ENCODE measurements around the gene NGB. TPM values are rescaled to one million over a fixed set of nuclear protein-coding genes. Genes with fewer than 3 reads are reported as not detected.

Gene NGB
- total and polyA plus RNA-seq, 2 donors (not counting 3 experiments of a cell fraction or from before 2014, with no cell fraction given), result not detected

DNA sequence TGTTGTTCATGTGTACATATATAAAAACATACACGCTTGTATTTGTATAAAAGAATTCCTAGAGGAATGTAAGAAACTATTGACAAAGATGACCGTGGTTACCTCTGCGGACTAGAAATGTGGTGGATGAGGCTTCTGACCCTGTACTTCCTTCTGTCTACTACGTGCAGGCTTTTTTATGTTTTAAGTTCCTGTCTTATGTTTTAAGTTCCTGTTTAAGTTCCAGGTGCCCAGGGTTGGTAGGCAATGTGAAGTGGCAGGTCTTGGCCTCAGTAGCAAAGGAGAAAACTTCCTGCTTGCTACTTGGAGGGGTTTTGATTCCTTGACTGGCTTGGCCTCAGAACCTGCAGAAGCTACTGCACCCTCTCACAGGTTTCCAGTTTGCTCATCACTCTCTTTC, 38.1 kb upstream of the NGB start:
- intact Hi-C loops (cut with micrococcal nuclease), result no loop called here
- H3K79me2 ChIP-seq (ENCODE audit: control insufficient read depth, insufficient read depth, low read length), result no peaks in the 10 kb centered on the region
- H3K4me1 ChIP-seq (ENCODE audit: control insufficient read depth, extremely low read depth, insufficient read depth, low read length), result peaks cover 7% of the 10 kb centered on the region
- H2AFZ ChIP-seq (ENCODE audit: low read depth, low read length), result no peak overlapping the region
- H4K20me1 ChIP-seq (replicated peaks; ENCODE audit: control insufficient read depth, extremely low read depth, insufficient read depth, low read length), result no peaks in the 10 kb centered on the region
- DNase-seq (ENCODE audit: low read depth, low spot score) (peak; percentile 33), FAIRE-seq (peak; percentile 38)
- H3K4me2 ChIP-seq (ENCODE audit: insufficient read depth, low read length), result no peak overlapping the region
- dilution Hi-C loops (cut with MboI; ENCODE audit: extremely low pct_ligation_motif_present, low sequenced_read_pairs), result no loop called here
- H3K9me3 ChIP-seq (replicated peaks; ENCODE audit: control insufficient read depth, insufficient read depth, low read length), result no peaks in the 10 kb centered on the region
- TF ChIP-seq, protein P1, sequence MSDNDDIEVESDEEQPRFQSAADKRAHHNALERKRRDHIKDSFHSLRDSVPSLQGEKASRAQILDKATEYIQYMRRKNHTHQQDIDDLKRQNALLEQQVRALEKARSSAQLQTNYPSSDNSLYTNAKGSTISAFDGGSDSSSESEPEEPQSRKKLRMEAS (IDR thresholded peaks at IDR 0.05; ENCODE audit: insufficient read depth, insufficient read length), result no peak
- TF ChIP-seq JUN (IDR thresholded peaks at IDR 0.05; ENCODE audit: borderline replicate concordance, insufficient read depth, insufficient read length, low read depth), result no peak
- no peak for TF ChIP-seq EZH2 (IDR thresholded peaks at IDR 0.05; ENCODE audit: borderline replicate concordance, low read depth, low read length, severe bottlenecking)
- no peak for TF ChIP-seq MYC (IDR thresholded peaks at IDR 0.05; ENCODE audit: low read depth, low read length)
- TF ChIP-seq POLR2A (IDR thresholded peaks at IDR 0.05; ENCODE audit: low read depth, low read length), result no peak
- no peak for TF ChIP-seq GATA2 (IDR thresholded peaks at IDR 0.05; ENCODE audit: insufficient read depth, insufficient read length, low read depth, low read length)
- TF ChIP-seq CTCF (IDR thresholded peaks at IDR 0.05; ENCODE audit: extremely low read depth in 1 of 2, insufficient read depth in 1 of 2, low read depth in 1 of 2, low read length in 2 of 2), result no peak
- no peak for TF ChIP-seq POLR2AphosphoS5 (IDR thresholded peaks at IDR 0.05; ENCODE audit: insufficient read depth, low read depth, low read length)
- no peak for TF ChIP-seq FOS (IDR thresholded peaks at IDR 0.05; ENCODE audit: borderline replicate concordance, insufficient read depth, low read length)
- no peaks in the 10 kb centered on the region for H3K9me1 ChIP-seq (replicated peaks; ENCODE audit: control insufficient read depth, extremely low read depth, insufficient read depth, low read length)
- H3K4me3 ChIP-seq (replicated peaks in 1 of 3; ENCODE audit: insufficient read depth in 1 of 3, low read depth in 1 of 3, low read length in 3 of 3), result no peak overlapping the region
- peaks cover 0 to 4% of the 10 kb centered on the region in 2 experiments for H3K36me3 ChIP-seq (ENCODE audit: control insufficient read depth in 2 of 2, extremely low read depth in 1 of 2, insufficient read depth in 2 of 2, low read length in 2 of 2)
- POLR2A ChIA-PET, result no interaction called here
- CTCF ChIA-PET, result interaction anchor here (0.9 to 2.0 kb wide), 2 partner anchors 8 to 12 kb away, joined by 5 to 8 read pairs; partner anchors contain the start of genes GSTZ1 and POMT2
- no TSS peak for BruUV-seq (replicated peaks)
- H3K27me3 ChIP-seq (ENCODE audit: control insufficient read depth in 2 of 2, insufficient read depth in 2 of 2, low read length in 2 of 2), result no peaks in the 10 kb centered on the region
- no peak overlapping the region for H3K9ac ChIP-seq (replicated peaks; ENCODE audit: extremely low read depth, insufficient read depth, low read length)
- no peak overlapping the region for H3K27ac ChIP-seq (ENCODE audit: insufficient read depth, low read depth, low read length)
